SU-DHL-6 (cell line): ENCODE measurements around the gene MRM2.

Experiments used
- CTCF ChIP-seq: fragments of 200-600 bp; sonication (generic); IDR thresholded peaks from one replicate; pipeline ENCODE4 v1.5.1; 2017; ENCODE audit warnings: antibody characterized with exemption, mild to moderate bottlenecking, low read length, moderate library complexity; ENCODE audit not compliant: insufficient read depth, poor library complexity, severe bottlenecking
- EZH2phosphoT487 ChIP-seq: fragments of 200-600 bp; sonication (generic), shearing (Covaris generic); conservative IDR thresholded peaks from 2 replicates; pipeline ENCODE4 v1.6.1; 2018; ENCODE audit warnings: mild to moderate bottlenecking, antibody characterized with exemption, low read length, moderate library complexity, mixed read lengths

GRCh38 chr7:2276107-2276506 is 34.1 kb upstream of the MRM2 start:
- no peak for TF ChIP-seq CTCF
- TF ChIP-seq EZH2phosphoT487, result no peak
